SIG-M5 (cell line): ENCODE results near the gene DGKI.

Experiments
- DNase-seq: peaks from one replicate; lab custom pipeline; 2025; lab: John Stamatoyannopoulos, UW

Gene DGKI

GRCh38 chr7:137787301-137787976, 59.3 kb downstream of the DGKI start:
- no peak for DNase-seq

GRCh38 chr7:137778511-137778910, 68.3 kb downstream of the DGKI start:
- DNase-seq = no peak

GRCh38 chr7:137774793-137775201, 72.0 kb downstream of the DGKI start:
- DNase-seq = no peak

GRCh38 chr7:137772748-137773147, 74.0 kb downstream of the DGKI start:
- DNase-seq = no peak

- no peak for DNase-seq
These were observed 74.5 kb downstream of the DGKI start for GRCh38 chr7:137772316-137772715.

- DNase-seq = no peak
These were observed 75.1 kb downstream of the DGKI start for GRCh38 chr7:137771679-137772078.

GRCh38 chr7:137771273-137771672, 75.5 kb downstream of the DGKI start:
- DNase-seq = no peak

- DNase-seq = no peak
These were observed 78.4 kb downstream of the DGKI start for GRCh38 chr7:137768366-137768765.

GRCh38 chr7:137762334-137762733, 84.4 kb downstream of the DGKI start:
- DNase-seq = no peak

- DNase-seq = no peak
These were observed 86.7 kb downstream of the DGKI start for GRCh38 chr7:137760111-137760510.

GRCh38 chr7:137757146-137757925, 89.4 kb downstream of the DGKI start:
- DNase-seq = no peak

GRCh38 chr7:137755846-137756651, 90.7 kb downstream of the DGKI start:
- DNase-seq = no peak

GRCh38 chr7:137755427-137755826, 91.3 kb downstream of the DGKI start:
- DNase-seq = no peak

GRCh38 chr7:137753948-137754851, 92.6 kb downstream of the DGKI start:
- no peak for DNase-seq

GRCh38 chr7:137753575-137753947, 93.2 kb downstream of the DGKI start:
- no peak for DNase-seq

- no peak for DNase-seq
These were observed 93.7 kb downstream of the DGKI start for GRCh38 chr7:137753067-137753466.

GRCh38 chr7:137751361-137752009, 95.3 kb downstream of the DGKI start:
- DNase-seq = no peak

GRCh38 chr7:137747359-137748031, 99.3 kb downstream of the DGKI start:
- no peak for DNase-seq

GRCh38 chr7:137743021-137743420, 103.8 kb downstream of the DGKI start:
- no peak for DNase-seq

- DNase-seq = no peak
These were observed 104.7 kb downstream of the DGKI start for GRCh38 chr7:137742051-137742450.

- no peak for DNase-seq
These were observed 105.3 kb downstream of the DGKI start for GRCh38 chr7:137741443-137741842.
